Keratinocyte (primary cell): ENCODE data around the gene RTKN2. TPM values are rescaled to one million over a fixed set of nuclear protein-coding genes. Genes with fewer than 3 reads are reported as not detected.

Experiments used
- DNase-seq: peaks from one replicate; pipeline ENCODE4 v3.0.0-alpha.2; 2011; ENCODE audit warnings: low read depth, missing footprints, low spot score
- FAIRE-seq: peaks from 2 replicates; lab custom pipeline; 2011; peaks lifted over from hg19 to GRCh38; lab: Jason Lieb, UNC
- H2AFZ ChIP-seq: 2 replicates; pipeline ENCODE4 v1.6.0; 2012; ENCODE audit warnings: low read length, control low read depth, inconsistent platforms; ENCODE audit not compliant: control insufficient read depth
- H3K27ac ChIP-seq: 2 replicates; pipeline ENCODE4 v1.5.1; 2011; ENCODE audit warnings: low read length; ENCODE audit not compliant: control insufficient read depth, insufficient read depth
- H3K27me3 ChIP-seq: 3 replicates; pipeline ENCODE4 v1.6.0; 2011; ENCODE audit warnings: low read length; ENCODE audit not compliant: control insufficient read depth, insufficient read depth; ENCODE audit errors: extremely low read depth
- H3K36me3 ChIP-seq, 2 experiments: 2 replicates in 1 of 2; 3 replicates in 1 of 2; pipeline ENCODE4 v1.5.1; 2011; ENCODE audit warnings: low read length in 2 of 2, mild to moderate bottlenecking in 1 of 2; ENCODE audit not compliant: control insufficient read depth in 2 of 2, insufficient read depth in 2 of 2; ENCODE audit errors: extremely low read depth in 1 of 2
- H3K4me1 ChIP-seq: 3 replicates; pipeline ENCODE4 v1.5.1; 2011; ENCODE audit warnings: low read length; ENCODE audit not compliant: control insufficient read depth, insufficient read depth; ENCODE audit errors: extremely low read depth
- H3K4me2 ChIP-seq: 3 replicates; pipeline ENCODE4 v1.6.0; 2011; ENCODE audit warnings: low read depth, low read length; ENCODE audit not compliant: control insufficient read depth, insufficient read depth; ENCODE audit errors: extremely low read depth
- H3K4me3 ChIP-seq, 3 experiments: fragments of 200-600 bp in 1 of 3; sonication (generic) in 1 of 3; 2 replicates in 2 of 3; 3 replicates in 1 of 3; pipeline ENCODE4 v1.5.1; 2011 to 2016; ENCODE audit warnings: low read length in 3 of 3, mild to moderate bottlenecking in 3 of 3, control low read depth in 2 of 3, inconsistent platforms in 1 of 3, low read depth in 1 of 3, mixed read lengths in 1 of 3, mixed run types in 1 of 3, moderate library complexity in 1 of 3; ENCODE audit not compliant: control insufficient read depth in 2 of 3, insufficient read depth in 2 of 3; ENCODE audit errors: extremely low read depth in 1 of 3
- H3K79me2 ChIP-seq: 2 replicates; pipeline ENCODE4 v1.6.0; 2012; ENCODE audit warnings: low read length; ENCODE audit not compliant: control insufficient read depth, insufficient read depth
- H3K9ac ChIP-seq: 3 replicates; pipeline ENCODE4 v1.6.0; 2011; ENCODE audit warnings: low read length; ENCODE audit not compliant: control insufficient read depth, insufficient read depth; ENCODE audit errors: extremely low read depth
- H3K9me1 ChIP-seq: 3 replicates; pipeline ENCODE4 v1.6.0; 2011; ENCODE audit warnings: low read length; ENCODE audit not compliant: control insufficient read depth, insufficient read depth; ENCODE audit errors: extremely low read depth
- H3K9me3 ChIP-seq: 2 replicates; pipeline ENCODE4 v1.5.1; 2012; ENCODE audit warnings: low read depth, low read length; ENCODE audit not compliant: control insufficient read depth
- H4K20me1 ChIP-seq: 3 replicates; pipeline ENCODE4 v1.6.0; 2011; ENCODE audit warnings: low read length; ENCODE audit not compliant: control insufficient read depth, insufficient read depth; ENCODE audit errors: extremely low read depth
- CTCF ChIP-seq, 3 experiments: IDR thresholded peaks in 1 of 3; conservative IDR thresholded peaks in 1 of 3; optimal IDR thresholded peaks in 1 of 3; 2 replicates in 2 of 3; 3 replicates in 1 of 3; pipeline versions ENCODE3 to v1.5.1; 2011; ENCODE audit warnings: low read length in 3 of 3, mild to moderate bottlenecking in 3 of 3, moderate library complexity in 2 of 3, control low read depth in 1 of 3, inconsistent platforms in 1 of 3; ENCODE audit not compliant: insufficient read depth in 2 of 3; ENCODE audit errors: extremely low read depth in 1 of 3
- EZH2 ChIP-seq: IDR thresholded peaks from one replicate; pipeline ENCODE4 v1.6.1; 2012; ENCODE audit warnings: inconsistent platforms, mild to moderate bottlenecking, low read length, moderate library complexity
- dilution Hi-C: fragments of 300-500 bp; cut with MboI; formaldehyde crosslinking; loops from one replicate; pipeline ENCODE4 v1.7.0; 2020; ENCODE audit warnings: low sequenced_read_pairs; ENCODE audit not compliant: extremely low pct_ligation_motif_present
- polyA plus RNA-seq, 5 experiments: library from polyadenylated mRNA; depleted of rRNA in 3 of 5; stranded (reverse) in 3 of 5; stranded (forward) in 1 of 5; unstranded in 1 of 5; fragments of >200 nt; gene quantifications; 1 replicate in 1 of 5; 2 replicates in 3 of 5; 3 replicates in 1 of 5; pipeline versions ENCODE4 v1.2.1 to v1.2.3, GENCODE V29; 2011 to 2012; ENCODE audit warnings: missing spikeins in 2 of 5, low read depth in 1 of 5, low replicate concordance in 1 of 5

The RTKN2 gene
- polyA plus RNA-seq, 1 donor (not counting 4 experiments of a cell fraction or from before 2014, with no cell fraction given) = 3.2 TPM

- no peak overlapping the region for H3K4me2 ChIP-seq
- dilution Hi-C loops = no loop called here
- H3K9me1 ChIP-seq = no peaks in the 10 kb centered on the region
- no peak overlapping the region for H3K9ac ChIP-seq
- no peaks in the 10 kb centered on the region for H4K20me1 ChIP-seq
- no peak overlapping the region for H3K27ac ChIP-seq
- TF ChIP-seq CTCF (optimal IDR thresholded peaks at IDR 0.05 in 1 of 3, IDR thresholded peaks at IDR 0.05 in 1 of 3, conservative IDR thresholded peaks at IDR 0.05 in 1 of 3; ENCODE audit: extremely low read depth in 1 of 3, insufficient read depth in 2 of 3, low read length in 3 of 3) (no peak), EZH2 (no peak)
- no peaks in the 10 kb centered on the region for H3K27me3 ChIP-seq
- H3K9me3 ChIP-seq = no peaks in the 10 kb centered on the region
- no peak for DNase-seq
- no peak overlapping the region for H2AFZ ChIP-seq
- H3K79me2 ChIP-seq = no peaks in the 10 kb centered on the region
- H3K4me1 ChIP-seq = no peaks in the 10 kb centered on the region
- FAIRE-seq = no peak
- no peaks in the 10 kb centered on the region for H3K36me3 ChIP-seq
- no peak overlapping the region for H3K4me3 ChIP-seq
These were observed 62.8 kb downstream of the RTKN2 start for GRCh38 chr10:62205750-62206399.

GRCh38 chr10:62199584-62199983 is 69.1 kb downstream of the RTKN2 start:
- Histone ChIP-seq H3K27ac (no peak overlapping the region), H3K4me3 (no peak overlapping the region), H3K27me3 (no peaks in the 10 kb centered on the region), H3K9me3 (no peaks in the 10 kb centered on the region), H3K4me1 (no peaks in the 10 kb centered on the region), H2AFZ (no peak overlapping the region), H3K79me2 (no peaks in the 10 kb centered on the region), H3K36me3 (no peaks in the 10 kb centered on the region), H4K20me1 (no peaks in the 10 kb centered on the region), H3K4me2 (no peak overlapping the region), H3K9ac (no peak overlapping the region), H3K9me1 (no peaks in the 10 kb centered on the region)
- TF ChIP-seq EZH2 = no peak
- no peak for TF ChIP-seq CTCF (optimal IDR thresholded peaks at IDR 0.05 in 1 of 3, IDR thresholded peaks at IDR 0.05 in 1 of 3, conservative IDR thresholded peaks at IDR 0.05 in 1 of 3; ENCODE audit: extremely low read depth in 1 of 3, insufficient read depth in 2 of 3, low read length in 3 of 3)
- dilution Hi-C loops = no loop called here
- no peak for DNase-seq
- no peak for FAIRE-seq
